ENCODE measurements around the gene AMPD2. TPM values are rescaled to one million over a fixed set of nuclear protein-coding genes. Genes with fewer than 3 reads are reported as not detected.
A peak's percentile ranks its signal among the peaks of the same experiment; 100 is the strongest.

Gene AMPD2
- total and polyA plus RNA-seq, 9 of the 15 experiments (the other 6 are each of a cell fraction or from before 2014, with no cell fraction given) = 2.0 to 77.7 (median 28.2) TPM

DNA sequence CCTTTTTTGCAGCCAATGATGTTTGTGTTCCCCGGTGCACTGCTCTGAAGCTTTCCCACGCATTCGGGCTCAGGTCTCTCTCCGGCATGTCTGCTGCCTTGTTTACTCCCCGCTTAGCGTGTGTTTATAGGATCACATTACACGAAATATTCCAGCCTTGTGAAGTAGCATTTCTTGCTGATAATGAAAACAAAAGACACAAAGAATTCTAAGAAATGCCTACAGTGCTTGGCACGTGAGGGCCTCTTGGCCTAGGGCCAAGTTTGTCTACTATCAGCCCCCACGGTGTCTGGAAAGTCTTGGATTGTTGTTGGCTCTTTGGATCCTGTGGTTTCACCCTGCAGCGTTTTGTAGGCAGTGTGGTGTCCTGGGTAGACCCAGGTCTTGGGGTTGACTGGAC lies 25.0 kb downstream of the AMPD2 start (continued):
- TF ChIP-seq JUN (IDR thresholded peaks at IDR 0.05; ENCODE audit: borderline replicate concordance, low read depth, low read length) (no peak), JUN (CRISPR knock-in tag; IDR thresholded peaks at IDR 0.05; ENCODE audit: borderline replicate concordance) (no peak), HDGF (IDR thresholded peaks at IDR 0.05) (no peak), CBFA2T3 (IDR thresholded peaks at IDR 0.05) (0 out of 2 replicates have a peak, but pooled peaks have one; percentile 23), CBFB (CRISPR knock-in tag; IDR thresholded peaks at IDR 0.05) (no peak), ZNF324 (CRISPR knock-in tag; IDR thresholded peaks at IDR 0.05) (no peak), PHB (CRISPR knock-in tag; IDR thresholded peaks at IDR 0.05) (no peak), SMAD3 (CRISPR knock-in tag; conservative IDR thresholded peaks at IDR 0.05) (no peak), NRF1 (conservative IDR thresholded peaks at IDR 0.05 in 1 of 2, IDR thresholded peaks at IDR 0.05 in 1 of 2) (no peak), SMARCE1 (IDR thresholded peaks at IDR 0.05) (no peak), TCF7 (IDR thresholded peaks at IDR 0.05; ENCODE audit: borderline replicate concordance) (no peak), CXXC5 (CRISPR knock-in tag; IDR thresholded peaks at IDR 0.05) (peak; percentile 43), ZBTB2 (IDR thresholded peaks at IDR 0.05) (no peak), NFRKB (IDR thresholded peaks at IDR 0.05; ENCODE audit: low read depth) (no peak), ZNF644 (tag; IDR thresholded peaks at IDR 0.05; ENCODE audit: low read depth) (no peak), MCM5 (IDR thresholded peaks at IDR 0.05; ENCODE audit: low read depth) (no peak), MYBL2 (IDR thresholded peaks at IDR 0.05; ENCODE audit: low read depth) (no peak), MYBL2 (CRISPR knock-in tag; IDR thresholded peaks at IDR 0.05; ENCODE audit: borderline replicate concordance) (no peak), MYC (IDR thresholded peaks at IDR 0.05; ENCODE audit: low read depth, low read length) (no peak), MYC (CRISPR knock-in tag; IDR thresholded peaks at IDR 0.05; ENCODE audit: borderline replicate concordance, low read depth) (no peak), SMAD1 (IDR thresholded peaks at IDR 0.05; ENCODE audit: low read depth, low read length, partially characterized antibody) (peak; percentile 77), MEF2D (tag; conservative IDR thresholded peaks at IDR 0.05; ENCODE audit: low read depth) (no peak)
- TF ChIP-seq, protein P1, sequence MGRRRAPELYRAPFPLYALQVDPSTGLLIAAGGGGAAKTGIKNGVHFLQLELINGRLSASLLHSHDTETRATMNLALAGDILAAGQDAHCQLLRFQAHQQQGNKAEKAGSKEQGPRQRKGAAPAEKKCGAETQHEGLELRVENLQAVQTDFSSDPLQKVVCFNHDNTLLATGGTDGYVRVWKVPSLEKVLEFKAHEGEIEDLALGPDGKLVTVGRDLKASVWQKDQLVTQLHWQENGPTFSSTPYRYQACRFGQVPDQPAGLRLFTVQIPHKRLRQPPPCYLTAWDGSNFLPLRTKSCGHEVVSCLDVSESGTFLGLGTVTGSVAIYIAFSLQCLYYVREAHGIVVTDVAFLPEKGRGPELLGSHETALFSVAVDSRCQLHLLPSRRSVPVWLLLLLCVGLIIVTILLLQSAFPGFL (CRISPR knock-in tag; IDR thresholded peaks at IDR 0.05) = no peak
- TF ChIP-seq, protein P2, sequence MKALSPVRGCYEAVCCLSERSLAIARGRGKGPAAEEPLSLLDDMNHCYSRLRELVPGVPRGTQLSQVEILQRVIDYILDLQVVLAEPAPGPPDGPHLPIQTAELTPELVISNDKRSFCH (CRISPR knock-in tag; IDR thresholded peaks at IDR 0.05) = no peak
- TF ChIP-seq, protein P2 (tag; IDR thresholded peaks at IDR 0.05) = no peak
- TF ChIP-seq, protein P3, sequence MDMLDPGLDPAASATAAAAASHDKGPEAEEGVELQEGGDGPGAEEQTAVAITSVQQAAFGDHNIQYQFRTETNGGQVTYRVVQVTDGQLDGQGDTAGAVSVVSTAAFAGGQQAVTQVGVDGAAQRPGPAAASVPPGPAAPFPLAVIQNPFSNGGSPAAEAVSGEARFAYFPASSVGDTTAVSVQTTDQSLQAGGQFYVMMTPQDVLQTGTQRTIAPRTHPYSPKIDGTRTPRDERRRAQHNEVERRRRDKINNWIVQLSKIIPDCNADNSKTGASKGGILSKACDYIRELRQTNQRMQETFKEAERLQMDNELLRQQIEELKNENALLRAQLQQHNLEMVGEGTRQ (CRISPR knock-in tag; IDR thresholded peaks at IDR 0.05) = peak; percentile 47
- TF ChIP-seq, protein P4, sequence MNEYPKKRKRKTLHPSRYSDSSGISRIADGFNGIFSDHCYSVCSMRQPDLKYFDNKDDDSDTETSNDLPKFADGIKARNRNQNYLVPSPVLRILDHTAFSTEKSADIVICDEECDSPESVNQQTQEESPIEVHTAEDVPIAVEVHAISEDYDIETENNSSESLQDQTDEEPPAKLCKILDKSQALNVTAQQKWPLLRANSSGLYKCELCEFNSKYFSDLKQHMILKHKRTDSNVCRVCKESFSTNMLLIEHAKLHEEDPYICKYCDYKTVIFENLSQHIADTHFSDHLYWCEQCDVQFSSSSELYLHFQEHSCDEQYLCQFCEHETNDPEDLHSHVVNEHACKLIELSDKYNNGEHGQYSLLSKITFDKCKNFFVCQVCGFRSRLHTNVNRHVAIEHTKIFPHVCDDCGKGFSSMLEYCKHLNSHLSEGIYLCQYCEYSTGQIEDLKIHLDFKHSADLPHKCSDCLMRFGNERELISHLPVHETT (CRISPR knock-in tag; conservative IDR thresholded peaks at IDR 0.05 in 1 of 2, IDR thresholded peaks at IDR 0.05 in 1 of 2) = no peak
